ENCODE measurements around the gene SCN1B.

The SCN1B gene

GRCh38 chr19:35033067-35034004 lies 3.1 kb downstream of the SCN1B start:
- Histone ChIP-seq H3K36me3 (ENCODE audit: low read length) (no peaks in the 10 kb centered on the region), H3K9me2 (replicated peaks; ENCODE audit: insufficient read depth, low read length) (no peaks in the 10 kb centered on the region), H3K4me3 (ENCODE audit: insufficient read depth, low read length, poor library complexity, severe bottlenecking) (no peak overlapping the region), H3K27me3 (ENCODE audit: low read length) (no peaks in the 10 kb centered on the region), H2AFZ (ENCODE audit: low read depth, low read length, severe bottlenecking) (no peak overlapping the region), H3F3A (ENCODE audit: insufficient read depth) (no peaks in the 10 kb centered on the region), H3K27ac (ENCODE audit: low read depth, low read length) (no peak overlapping the region), H3K4me2 (ENCODE audit: low read depth, low read length, poor library complexity, severe bottlenecking) (no peak overlapping the region), H3K79me2 (ENCODE audit: insufficient read depth, low read length) (no peaks in the 10 kb centered on the region), H4K20me1 (ENCODE audit: low read depth, low read length) (no peaks in the 10 kb centered on the region), H3K9ac (ENCODE audit: low read length) (no peak overlapping the region), H3K9me3 (ENCODE audit: insufficient read depth, low read length) (no peaks in the 10 kb centered on the region)
- no peak for TF ChIP-seq CTCF (IDR thresholded peaks at IDR 0.05; ENCODE audit: insufficient read depth, low read length, poor library complexity, severe bottlenecking)
- no peak for TF ChIP-seq EZH2phosphoT487 (conservative IDR thresholded peaks at IDR 0.05; ENCODE audit: low read length)

- no peak overlapping the region for H3K4me3 ChIP-seq (ENCODE audit: insufficient read depth, low read length, poor library complexity, severe bottlenecking)
- H3K9ac ChIP-seq (ENCODE audit: low read length): no peak overlapping the region
- no peaks in the 10 kb centered on the region for H3K9me3 ChIP-seq (ENCODE audit: insufficient read depth, low read length)
- no peaks in the 10 kb centered on the region for H3K27me3 ChIP-seq (ENCODE audit: low read length)
- no peaks in the 10 kb centered on the region for H3K79me2 ChIP-seq (ENCODE audit: insufficient read depth, low read length)
- H3K36me3 ChIP-seq (ENCODE audit: low read length): no peaks in the 10 kb centered on the region
- no peaks in the 10 kb centered on the region for H3K9me2 ChIP-seq (replicated peaks; ENCODE audit: insufficient read depth, low read length)
- no peaks in the 10 kb centered on the region for H4K20me1 ChIP-seq (ENCODE audit: low read depth, low read length)
- H3F3A ChIP-seq (ENCODE audit: insufficient read depth): no peaks in the 10 kb centered on the region
- no peak overlapping the region for H2AFZ ChIP-seq (ENCODE audit: low read depth, low read length, severe bottlenecking)
- H3K4me2 ChIP-seq (ENCODE audit: low read depth, low read length, poor library complexity, severe bottlenecking): no peak overlapping the region
- H3K27ac ChIP-seq (ENCODE audit: low read depth, low read length): no peak overlapping the region
- TF ChIP-seq EZH2phosphoT487 (conservative IDR thresholded peaks at IDR 0.05; ENCODE audit: low read length) (no peak), CTCF (IDR thresholded peaks at IDR 0.05; ENCODE audit: insufficient read depth, low read length, poor library complexity, severe bottlenecking) (no peak)
These were observed 3.8 kb downstream of the SCN1B start for GRCh38 chr19:35034005-35034502.

GRCh38 chr19:35034588-35035382 lies 4.5 kb downstream of the SCN1B start:
- Histone ChIP-seq H3K9me3 (ENCODE audit: insufficient read depth, low read length) (no peaks in the 10 kb centered on the region), H2AFZ (ENCODE audit: low read depth, low read length, severe bottlenecking) (no peak overlapping the region), H4K20me1 (ENCODE audit: low read depth, low read length) (no peaks in the 10 kb centered on the region), H3K79me2 (ENCODE audit: insufficient read depth, low read length) (no peaks in the 10 kb centered on the region), H3F3A (ENCODE audit: insufficient read depth) (no peaks in the 10 kb centered on the region), H3K36me3 (ENCODE audit: low read length) (no peaks in the 10 kb centered on the region), H3K27ac (ENCODE audit: low read depth, low read length) (no peak overlapping the region), H3K27me3 (ENCODE audit: low read length) (no peaks in the 10 kb centered on the region), H3K4me3 (ENCODE audit: insufficient read depth, low read length, poor library complexity, severe bottlenecking) (no peak overlapping the region), H3K9me2 (replicated peaks; ENCODE audit: insufficient read depth, low read length) (no peaks in the 10 kb centered on the region), H3K9ac (ENCODE audit: low read length) (no peak overlapping the region), H3K4me2 (ENCODE audit: low read depth, low read length, poor library complexity, severe bottlenecking) (no peak overlapping the region)
- no peak for TF ChIP-seq CTCF (IDR thresholded peaks at IDR 0.05; ENCODE audit: insufficient read depth, low read length, poor library complexity, severe bottlenecking)
- no peak for TF ChIP-seq EZH2phosphoT487 (conservative IDR thresholded peaks at IDR 0.05; ENCODE audit: low read length)
